Measurements from ENCODE around the gene DPP4.
A peak's percentile ranks its signal among the peaks of the same experiment; 100 is the strongest.
"Not testable (repeated sequence)": the region's sequence is repeated elsewhere in the genome, so short reads cannot be mapped to it uniquely, and the experiment has no call there.

The DPP4 gene

GRCh38 chr2:162056796-162057399 lies 17.1 kb downstream of the DPP4 start:
- DNase-seq: no peak

GRCh38 chr2:162053808-162054155 lies 20.2 kb downstream of the DPP4 start:
- DNase-seq: no peak

- DNase-seq: no peak
Observed at GRCh38 chr2:162053066-162053807, 20.8 kb downstream of the DPP4 start.

GRCh38 chr2:162050513-162050961 lies 23.5 kb downstream of the DPP4 start:
- DNase-seq: no peak

GRCh38 chr2:162049089-162049488 lies 24.9 kb downstream of the DPP4 start:
- DNase-seq: not testable (repeated sequence)

- no peak for DNase-seq
Observed at GRCh38 chr2:162044586-162044985, 29.4 kb downstream of the DPP4 start.

- DNase-seq: no peak
Observed at GRCh38 chr2:162043132-162043531, 30.9 kb downstream of the DPP4 start.

- DNase-seq: no peak
Observed at GRCh38 chr2:162041485-162041884, 32.5 kb downstream of the DPP4 start.

GRCh38 chr2:162038725-162039124 lies 35.3 kb downstream of the DPP4 start:
- no peak for DNase-seq

GRCh38 chr2:162037886-162038285 lies 36.1 kb downstream of the DPP4 start:
- no peak for DNase-seq

- DNase-seq: no peak
Observed at GRCh38 chr2:162037028-162037795, 36.8 kb downstream of the DPP4 start.

- DNase-seq: no peak
Observed at GRCh38 chr2:162035981-162036380, 38.0 kb downstream of the DPP4 start.

- DNase-seq: no peak
Observed at GRCh38 chr2:162030363-162031190, 43.4 kb downstream of the DPP4 start.

GRCh38 chr2:162029287-162029901 lies 44.6 kb downstream of the DPP4 start:
- peak; percentile 67 to 85 for DNase-seq

- DNase-seq: no peak
Observed at GRCh38 chr2:162028511-162028910, 45.5 kb downstream of the DPP4 start.

- DNase-seq: no peak
Observed at GRCh38 chr2:162025121-162025911, 48.7 kb downstream of the DPP4 start.

GRCh38 chr2:162022290-162022945 lies 51.6 kb downstream of the DPP4 start:
- DNase-seq: no peak

- DNase-seq: no peak
Observed at GRCh38 chr2:162021516-162022058, 52.4 kb downstream of the DPP4 start.

- no peak for DNase-seq
Observed at GRCh38 chr2:162018530-162018929, 55.5 kb downstream of the DPP4 start.

GRCh38 chr2:162017233-162017632 lies 56.8 kb downstream of the DPP4 start:
- DNase-seq: no peak

- no peak for DNase-seq
Observed at GRCh38 chr2:162016080-162016479, 57.9 kb downstream of the DPP4 start.
